IMR-90 (cell line): ENCODE results near the gene PLCB3. TPM values are rescaled to one million over a fixed set of nuclear protein-coding genes. Genes with fewer than 3 reads are reported as not detected.

Experiments
- ATAC-seq: fragments of 200-7000 bp; cut with Tn5 transposase; 2 replicates; pipeline ENCODE4 v1.9.1; 2020; ENCODE audit warnings: low read depth, mild to moderate bottlenecking, moderate library complexity
- BruUV-seq: library from RNA; stranded (reverse); fragments of 400-500 nt; replicated peaks from 2 replicates; lab custom pipeline; 2021; lab: Mats Ljungman, UMichigan
- CTCF ChIA-PET: fragments of 300-600 bp; formaldehyde crosslinking; extraction: SDS; loops from one replicate; lab custom pipeline; 2021; ENCODE audit warnings: antibody characterized with exemption; lab: Yijun Ruan, JAX
- POLR2A ChIA-PET: fragments of 300-600 bp; sonication (Branson Sonifier 250); formaldehyde crosslinking; loops from one replicate; lab custom pipeline; 2022; ENCODE audit warnings: antibody characterized with exemption; ENCODE audit not compliant: unreplicated experiment; lab: Charles Lee
- DNase-seq: peaks from one replicate; pipeline ENCODE4 v3.0.0; 2013
- H2AFZ ChIP-seq: replicated peaks from 2 replicates; pipeline ENCODE3; 2013; ENCODE audit warnings: low read length, mild to moderate bottlenecking; ENCODE audit not compliant: poor library complexity
- H2AK5ac ChIP-seq: 2 replicates; pipeline ENCODE4 v1.6.1; 2013; ENCODE audit warnings: low read depth, low read length, inconsistent platforms
- H2AK9ac ChIP-seq: replicated peaks from 2 replicates; pipeline ENCODE3; 2013; ENCODE audit warnings: mild to moderate bottlenecking, low read depth, low read length, moderate library complexity; ENCODE audit not compliant: poor library complexity
- H2BK120ac ChIP-seq: 2 replicates; pipeline ENCODE4 v1.6.1; 2013; ENCODE audit warnings: low read depth, low read length, inconsistent platforms
- H2BK15ac ChIP-seq: 3 replicates; pipeline ENCODE4 v1.6.1; 2013; ENCODE audit warnings: low read depth, low read length, inconsistent platforms
- H2BK20ac ChIP-seq: 2 replicates; pipeline ENCODE4 v1.6.1; 2013; ENCODE audit warnings: low read depth, mild to moderate bottlenecking, inconsistent platforms, low read length, moderate library complexity
- H2BK5ac ChIP-seq: 2 replicates; pipeline ENCODE4 v1.6.1; 2013; ENCODE audit warnings: mild to moderate bottlenecking, low read depth, low read length, inconsistent platforms; ENCODE audit not compliant: poor library complexity, severe bottlenecking
- H3K14ac ChIP-seq: replicated peaks from 2 replicates; pipeline ENCODE4 v1.6.1; 2013; ENCODE audit warnings: low read depth, low read length, inconsistent platforms
- H3K18ac ChIP-seq: 2 replicates; pipeline ENCODE4 v1.6.1; 2013; ENCODE audit warnings: low read depth, low read length, control low read depth
- H3K23ac ChIP-seq: 2 replicates; pipeline ENCODE4 v1.6.1; 2013; ENCODE audit warnings: low read depth, low read length, inconsistent platforms
- H3K27ac ChIP-seq: 2 replicates; pipeline ENCODE4 v1.5.1; 2013; ENCODE audit warnings: mild to moderate bottlenecking, control low read depth, low read length; ENCODE audit not compliant: insufficient read depth
- H3K27me3 ChIP-seq: 2 replicates; pipeline ENCODE4 v1.6.1; 2013; ENCODE audit warnings: low read length; ENCODE audit not compliant: control insufficient read depth, insufficient read depth
- H3K36me3 ChIP-seq: 2 replicates; pipeline ENCODE4 v1.6.1; 2013; ENCODE audit warnings: low read length, mixed read lengths; ENCODE audit not compliant: control insufficient read depth, insufficient read depth
- H3K4ac ChIP-seq: 2 replicates; pipeline ENCODE4 v1.6.1; 2013; ENCODE audit warnings: low read depth, low read length, inconsistent platforms
- H3K4me1 ChIP-seq: 2 replicates; pipeline ENCODE4 v1.6.1; 2013; ENCODE audit warnings: low read length, mixed read lengths; ENCODE audit not compliant: control insufficient read depth, insufficient read depth
- H3K4me2 ChIP-seq: 2 replicates; pipeline ENCODE4 v1.6.1; 2013; ENCODE audit warnings: low read depth, mild to moderate bottlenecking, control low read depth, low read length, moderate library complexity
- H3K4me3 ChIP-seq: 2 replicates; pipeline ENCODE4 v1.5.1; 2013; ENCODE audit warnings: low read depth, mild to moderate bottlenecking, control low read depth, low read length, moderate library complexity; ENCODE audit not compliant: insufficient read depth
- H3K56ac ChIP-seq: 2 replicates; pipeline ENCODE4 v1.6.1; 2013; ENCODE audit warnings: low read length, inconsistent platforms; ENCODE audit not compliant: insufficient read depth; ENCODE audit errors: extremely low read depth
- H3K79me1 ChIP-seq, 2 experiments: 2 replicates each; pipeline ENCODE4 v1.6.1; 2013; ENCODE audit warnings: low read length in 2 of 2, inconsistent platforms in 1 of 2, low read depth in 1 of 2
- H3K9ac ChIP-seq: 2 replicates; pipeline ENCODE4 v1.6.1; 2013; ENCODE audit warnings: low read depth, low read length, control low read depth
- H3K9me1 ChIP-seq: 2 replicates; pipeline ENCODE4 v1.6.1; 2013; ENCODE audit warnings: low read length, inconsistent platforms; ENCODE audit not compliant: insufficient read depth
- H3K9me3 ChIP-seq: 2 replicates; pipeline ENCODE4 v1.6.1; 2013; ENCODE audit warnings: low read length; ENCODE audit not compliant: control insufficient read depth, insufficient read depth
- H4K20me1 ChIP-seq: 2 replicates; pipeline ENCODE4 v1.6.1; 2013; ENCODE audit warnings: low read length, inconsistent platforms; ENCODE audit not compliant: insufficient read depth
- H4K5ac ChIP-seq: 2 replicates; pipeline ENCODE4 v1.6.1; 2013; ENCODE audit warnings: mild to moderate bottlenecking, low read depth, low read length, control low read depth
- H4K8ac ChIP-seq, 2 experiments: 2 replicates each; pipeline ENCODE4 v1.6.1; 2013; ENCODE audit warnings: low read depth in 2 of 2, low read length in 2 of 2, control low read depth in 1 of 2, inconsistent platforms in 1 of 2
- H4K91ac ChIP-seq: 2 replicates; pipeline ENCODE4 v1.6.1; 2013; ENCODE audit warnings: low read depth, low read length, inconsistent platforms; ENCODE audit not compliant: insufficient read depth
- FOS ChIP-seq: fragments of 150-350 bp; IDR thresholded peaks from 2 replicates; pipeline ENCODE4 v1.6.1; 2016; ENCODE audit warnings: low read depth, low read length
- RAD21 ChIP-seq: IDR thresholded peaks from 2 replicates; pipeline ENCODE4 v1.6.1; 2012; ENCODE audit warnings: low read length, improper control_type of control experiment
- RCOR1 ChIP-seq: IDR thresholded peaks from 2 replicates; pipeline ENCODE4 v1.6.1; 2012; ENCODE audit warnings: mild to moderate bottlenecking, low read length, improper control_type of control experiment; ENCODE audit not compliant: insufficient replicate concordance
- WGBS, 2 experiments: methylation state at CpG; one replicate each; pipeline versions ENCODE4 v1.1.5 to v1.1.7; 2013; ENCODE audit warnings: missing lambda C conversion rate in 2 of 2; ENCODE audit not compliant: insufficient read length in 1 of 2; ENCODE audit errors: extremely low coverage in 2 of 2; 5-methylcytosine and 5-hydroxymethylcytosine counted together
- dilution Hi-C: fragments of 300-500 bp; cut with HindIII; formaldehyde crosslinking; loops from one replicate; pipeline ENCODE4 v1.14.3; 2018; ENCODE audit warnings: low sequenced_read_pairs; ENCODE audit not compliant: unreplicated experiment
- in situ Hi-C: fragments of 300-500 bp; cut with MboI; formaldehyde crosslinking; loops from 3 replicates; pipeline ENCODE4 v1.14.3; 2019; ENCODE audit warnings: low sequenced_read_pairs, inconsistent platforms, mixed read lengths
- intact Hi-C: fragments of 100-400 bp; cut with micrococcal nuclease; formaldehyde crosslinking; loops from 2 replicates; pipeline ENCODE4 v1.10.0; 2022
- polyA plus RNA-seq, 3 experiments: library from polyadenylated mRNA; depleted of rRNA; stranded (reverse); fragments of >200 nt; gene quantifications; 2 replicates each; pipeline ENCODE4 v1.2.3, GENCODE V29; 2012; ENCODE audit warnings: low replicate concordance in 1 of 3
- total RNA-seq: library from RNA; depleted of rRNA; stranded (reverse); fragments of >200 nt; gene quantifications from 2 replicates; pipeline ENCODE4 v1.2.3, GENCODE V29; 2012

PLCB3 gene
- total and polyA plus RNA-seq, 2 of the 4 experiments (the other 2 are of a cell fraction), result 23.9 to 24.9 TPM

- CTCF ChIA-PET, result no interaction called here
These were observed 62.3 kb downstream of the PLCB3 start for GRCh38 chr11:64313491-64314145.

More at GRCh38 chr11:64313491-64314145, 62.3 kb downstream of the PLCB3 start:
- no peak overlapping the region for H3K56ac ChIP-seq
- TF ChIP-seq RAD21 (no peak), FOS (no peak), RCOR1 (no peak)
- in situ Hi-C loops, result no loop called here
- BruUV-seq, result no TSS peak
- intact Hi-C loops, result no loop called here
- peaks cover 5 to 32% of the 10 kb centered on the region in 2 experiments for H3K79me1 ChIP-seq
- no peaks in the 10 kb centered on the region for H3K9me3 ChIP-seq
- H4K91ac ChIP-seq, result no peak overlapping the region
- no peak overlapping the region for H2BK120ac ChIP-seq
- no peak overlapping the region for H3K27ac ChIP-seq
- H4K20me1 ChIP-seq, result no peaks in the 10 kb centered on the region
- H3K18ac ChIP-seq, result no peak overlapping the region
- dilution Hi-C loops, result no loop called here
- no peak overlapping the region for H3K4me3 ChIP-seq
- H3K9me1 ChIP-seq, result no peaks in the 10 kb centered on the region
- no peak overlapping the region for H4K5ac ChIP-seq
- H3K4ac ChIP-seq, result no peak overlapping the region
- POLR2A ChIA-PET, result no interaction called here
- no peak overlapping the region for H3K23ac ChIP-seq
- DNase-seq (no peak), ATAC-seq (no peak)
- H4K8ac ChIP-seq, result no peak overlapping the region
- H2BK5ac ChIP-seq, result no peak overlapping the region
- peak overlapping the region; percentile 65 for H2AK9ac ChIP-seq
- H3K4me2 ChIP-seq, result no peak overlapping the region
- H3K27me3 ChIP-seq, result no peaks in the 10 kb centered on the region
- H2BK20ac ChIP-seq, result no peak overlapping the region
- no peak overlapping the region for H2BK15ac ChIP-seq
- H3K36me3 ChIP-seq, result peaks cover 12% of the 10 kb centered on the region; the same call in 1 of the 2 replicates
- H3K4me1 ChIP-seq, result no peaks in the 10 kb centered on the region
- H3K9ac ChIP-seq, result no peak overlapping the region
- H2AK5ac ChIP-seq, result no peak overlapping the region
- WGBS, 2 experiments, result 63% methylated on average over 3 of the region's 18 CpGs; no CpG with 5 or more reads in 1 of the 2 experiments
- H3K14ac ChIP-seq, result no peak overlapping the region
- H2AFZ ChIP-seq, result no peak overlapping the region
